Naive thymus-derived CD4-positive, alpha-beta T cell (primary cell): ENCODE data around the gene PTPRN2. TPM values are rescaled to one million over a fixed set of nuclear protein-coding genes. Genes with fewer than 3 reads are reported as not detected.
A peak's percentile ranks its signal among the peaks of the same experiment; 100 is the strongest.

Source experiments
- ATAC-seq: fragments of 150-1000 bp; cut with Tn5 transposase; 2 replicates; pipeline ENCODE4 v1.10.0; 2021; ENCODE audit warnings: mild to moderate bottlenecking, moderate library complexity
- CTCF ChIA-PET: fragments of 350-600 bp; sonication (Branson Sonifier 250); formaldehyde crosslinking; loops from one replicate; lab custom pipeline; 2021; ENCODE audit warnings: antibody characterized with exemption; lab: Charles Lee
- POLR2A ChIA-PET: fragments of 350-600 bp; sonication (Branson Sonifier 250); formaldehyde crosslinking; loops from one replicate; lab custom pipeline; 2021; ENCODE audit warnings: antibody characterized with exemption, inconsistent platforms; lab: Charles Lee
- DNase-seq, 9 donors: peaks; one replicate each; pipeline versions ENCODE4 v3.0.0 to v3.0.0-alpha.2; 2020 to 2022; ENCODE audit warnings: mixed read lengths in 1 of 9
- H3K27ac ChIP-seq: one replicate; pipeline ENCODE4 v1.7.0; 2013; ENCODE audit warnings: mild to moderate bottlenecking, low read depth, low read length, moderate library complexity
- H3K27me3 ChIP-seq, 2 donors: one replicate each; pipeline ENCODE4 v1.7.0; 2013; ENCODE audit warnings: low read length in 2 of 2, mild to moderate bottlenecking in 2 of 2, moderate library complexity in 2 of 2; ENCODE audit not compliant: control insufficient read depth in 2 of 2, insufficient read depth in 2 of 2
- H3K36me3 ChIP-seq, 3 experiments: 1 replicate in 2 of 3; 2 replicates in 1 of 3; pipeline ENCODE4 v1.7.0; 2013; ENCODE audit warnings: low read length in 3 of 3, mild to moderate bottlenecking in 3 of 3, moderate library complexity in 1 of 3; ENCODE audit not compliant: insufficient read depth in 3 of 3, control insufficient read depth in 2 of 3
- H3K4me1 ChIP-seq, 2 donors: one replicate each; pipeline ENCODE4 v1.7.0; 2013; ENCODE audit warnings: low read length in 2 of 2, mild to moderate bottlenecking in 2 of 2, moderate library complexity in 1 of 2; ENCODE audit not compliant: control insufficient read depth in 2 of 2, insufficient read depth in 2 of 2
- H3K4me3 ChIP-seq: 2 replicates; pipeline ENCODE4 v1.7.0; 2013; ENCODE audit warnings: mild to moderate bottlenecking, low read length
- H3K9me3 ChIP-seq, 3 experiments: 1 replicate in 2 of 3; 2 replicates in 1 of 3; pipeline ENCODE4 v1.7.0; 2013; ENCODE audit warnings: low read length in 3 of 3; ENCODE audit not compliant: control insufficient read depth in 2 of 3
- H3K27ac Mint-ChIP-seq, 9 donors: one replicate each; pipeline ENCODE4 v1.8.0; 2020 to 2022; ENCODE audit warnings: mixed read lengths in 9 of 9, mild to moderate bottlenecking in 8 of 9, moderate library complexity in 5 of 9, inconsistent platforms in 2 of 9
- H3K27me3 Mint-ChIP-seq, 5 donors: one replicate each; pipeline ENCODE4 v1.8.0; 2021 to 2022; ENCODE audit warnings: mixed read lengths in 5 of 5, mild to moderate bottlenecking in 1 of 5
- H3K36me3 Mint-ChIP-seq, 5 donors: one replicate each; pipeline ENCODE4 v1.8.0; 2020 to 2022; ENCODE audit warnings: mixed read lengths in 5 of 5, mild to moderate bottlenecking in 3 of 5, inconsistent platforms in 1 of 5
- H3K4me1 Mint-ChIP-seq, 7 donors: one replicate each; pipeline ENCODE4 v1.8.0; 2020 to 2022; ENCODE audit warnings: mixed read lengths in 7 of 7, mild to moderate bottlenecking in 3 of 7, inconsistent platforms in 1 of 7
- H3K4me3 Mint-ChIP-seq, 10 donors: one replicate each; pipeline ENCODE4 v1.8.0; 2020 to 2022; ENCODE audit warnings: mild to moderate bottlenecking in 10 of 10, mixed read lengths in 10 of 10, moderate library complexity in 6 of 10, inconsistent platforms in 2 of 10
- H3K9me3 Mint-ChIP-seq, 11 donors: one replicate each; pipeline ENCODE4 v1.8.0; 2020 to 2022; ENCODE audit warnings: mixed read lengths in 11 of 11, mild to moderate bottlenecking in 4 of 11, inconsistent platforms in 1 of 11, moderate library complexity in 1 of 11
- intact Hi-C, 2 donors: fragments of 100-400 bp; cut with micrococcal nuclease; formaldehyde crosslinking; loops; one replicate each; pipeline ENCODE4 v1.15.1; 2023
- polyA plus RNA-seq, 2 donors: library from polyadenylated mRNA; unstranded; fragments of 300-500 nt; fragmentation: Illumina TruSeq; gene quantifications; one replicate each; pipeline ENCODE4 v1.2.3, GENCODE V29; 2021
- total RNA-seq, 6 experiments: library from RNA in 5 of 6; stranded (reverse) in 5 of 6; gene quantifications; 1 replicate in 5 of 6; 2 replicates in 1 of 6; pipeline ENCODE4 v1.2.3 and lab custom pipeline; 2021 to 2026

PTPRN2 gene
- total and polyA plus RNA-seq, 7 experiments from 2014 or later: 0.58 to 2.3 (median 1.4) TPM

- no peak overlapping the region for H3K4me3 ChIP-seq
- intact Hi-C loops: no loop called here
- ATAC-seq: no peak
These were observed 772.5 kb downstream of the PTPRN2 start for GRCh38 chr7:157814931-157815705.

DNA sequence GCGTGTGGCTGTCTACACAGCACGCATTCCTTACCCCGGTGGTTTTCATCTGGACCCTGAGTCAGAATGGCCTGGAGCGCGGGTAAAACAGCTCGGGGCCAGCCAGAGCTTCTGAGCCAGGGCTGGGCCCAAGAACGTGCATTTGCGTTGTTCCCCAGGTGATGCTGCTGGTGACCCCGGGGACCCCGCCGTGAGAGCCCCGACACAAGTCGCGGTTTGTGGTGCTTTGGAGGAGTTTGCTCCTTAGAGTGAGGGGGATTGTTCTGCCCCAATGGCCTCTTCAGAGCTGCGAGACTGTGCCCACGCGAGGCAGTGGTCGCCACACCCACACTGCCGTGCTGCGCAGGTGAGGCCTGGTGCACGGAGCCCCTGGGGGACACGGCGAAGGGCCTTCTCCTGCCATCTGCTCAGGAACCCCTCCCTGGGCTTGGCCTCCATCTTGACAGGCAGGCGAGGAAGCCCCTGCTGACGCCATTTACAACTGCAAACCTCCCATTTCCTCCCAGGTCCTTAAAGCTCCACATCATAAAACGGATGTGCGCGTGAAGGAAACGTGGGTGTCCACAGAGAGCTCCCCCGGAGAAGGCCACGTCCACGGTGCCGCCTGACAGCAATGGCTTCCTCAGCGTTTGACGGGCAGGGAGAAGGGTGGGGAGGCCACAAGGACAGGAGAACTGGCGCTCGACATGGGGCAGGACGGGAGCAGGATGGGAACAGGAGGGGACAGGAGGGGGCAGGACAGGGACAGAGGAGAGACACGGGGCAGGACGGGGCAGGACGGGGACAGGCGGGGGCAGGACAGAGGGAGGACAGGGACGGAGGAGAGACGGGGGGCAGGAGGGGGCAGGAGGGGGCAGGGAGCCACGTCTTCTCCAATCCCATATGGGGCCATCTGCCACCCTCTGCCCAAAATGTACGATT lies 773.6 kb downstream of the PTPRN2 start:
- Histone ChIP-seq H3K27me3 (no peaks in the 10 kb centered on the region), H3K36me3 (no peaks in the 10 kb centered on the region), H3K4me1 (peaks cover 0 to 6% of the 10 kb centered on the region in 2 donors), H3K27ac (no peak overlapping the region), H3K9me3 (no peaks in the 10 kb centered on the region), H3K4me3 (no peak overlapping the region)
- no peak for ATAC-seq
- ChIA-PET POLR2A (no interaction called here), CTCF (no interaction called here)
- Mint-ChIP-seq H3K4me1 (peaks cover 0 to 13% (median 10%) of the 10 kb centered on the region in 7 donors), H3K4me3 (no peak overlapping the region), H3K36me3 (no peaks in the 10 kb centered on the region), H3K9me3 (peaks cover 0 to 5% (median 0%) of the 10 kb centered on the region in 11 donors), H3K27me3 (no peaks in the 10 kb centered on the region), H3K27ac (no peak overlapping the region)
- no peak for DNase-seq
- intact Hi-C loops: no loop called here

More at GRCh38 chr7:157814931-157815705, 772.5 kb downstream of the PTPRN2 start:
- ChIA-PET POLR2A (no interaction called here), CTCF (no interaction called here)
- Mint-ChIP-seq H3K4me1 (peaks cover 0 to 13% (median 10%) of the 10 kb centered on the region in 7 donors), H3K4me3 (no peak overlapping the region), H3K27me3 (no peaks in the 10 kb centered on the region), H3K27ac (no peak overlapping the region), H3K36me3 (no peaks in the 10 kb centered on the region), H3K9me3 (peaks cover 0 to 5% (median 0%) of the 10 kb centered on the region in 11 donors)
- Histone ChIP-seq H3K9me3 (no peaks in the 10 kb centered on the region), H3K36me3 (no peaks in the 10 kb centered on the region), H3K27ac (no peak overlapping the region), H3K27me3 (no peaks in the 10 kb centered on the region), H3K4me1 (peaks cover 0 to 6% of the 10 kb centered on the region in 2 donors)
- DNase-seq: no peak

- intact Hi-C loops: no loop called here
- POLR2A ChIA-PET: interaction anchor here (0.6 to 1.1 kb wide), 2 partner anchors 10 to 42 kb away, joined by 3 to 4 read pairs; no protein-coding TSS in a partner anchor
- Histone ChIP-seq H3K27ac (no peak overlapping the region), H3K36me3 (no peaks in the 10 kb centered on the region), H3K4me1 (peaks cover 0 to 1% of the 10 kb centered on the region in 2 donors), H3K27me3 (no peaks in the 10 kb centered on the region), H3K9me3 (no peaks in the 10 kb centered on the region), H3K4me3 (no peak overlapping the region)
- no peak for ATAC-seq
- peaks cover 0 to 9% (median 6%) of the 10 kb centered on the region in 7 donors for H3K4me1 Mint-ChIP-seq
- DNase-seq: no peak
- H3K27me3 Mint-ChIP-seq: no peaks in the 10 kb centered on the region
- H3K36me3 Mint-ChIP-seq: no peaks in the 10 kb centered on the region
- H3K9me3 Mint-ChIP-seq: peaks cover 0 to 7% (median 0%) of the 10 kb centered on the region in 11 donors
- peak overlapping the region in 1 of 9 donors; percentile 25 for H3K27ac Mint-ChIP-seq
- H3K4me3 Mint-ChIP-seq: no peak overlapping the region
- CTCF ChIA-PET: no interaction called here
These were observed 774.6 kb downstream of the PTPRN2 start for GRCh38 chr7:157813053-157813452.

DNA sequence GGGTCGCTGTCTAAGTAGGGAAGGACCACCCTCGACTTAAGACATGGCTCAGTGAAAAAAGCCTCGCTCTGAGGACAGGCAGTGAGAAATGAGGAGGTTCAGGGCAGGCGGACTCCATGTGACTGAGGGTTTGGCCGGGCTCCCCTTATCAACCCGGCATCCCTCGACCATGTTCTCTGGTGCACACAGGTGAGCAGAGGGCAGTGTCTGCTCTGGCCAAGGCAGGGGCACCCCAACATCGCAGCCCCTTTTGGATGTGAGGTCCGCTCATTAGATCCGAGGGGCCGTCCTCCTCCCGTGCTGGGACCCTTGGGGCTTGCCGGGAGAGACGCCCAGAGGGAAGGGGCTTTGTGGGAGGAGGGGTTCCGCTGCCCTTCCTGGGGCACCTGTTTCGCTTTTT lies 775.7 kb downstream of the PTPRN2 start:
- DNase-seq: no peak
- H3K9me3 Mint-ChIP-seq: peaks cover 0 to 4% (median 0%) of the 10 kb centered on the region in 11 donors
- intact Hi-C loops: no loop called here
- no peaks in the 10 kb centered on the region for H3K36me3 ChIP-seq
- ChIA-PET CTCF (no interaction called here), POLR2A (no interaction called here)
- peak overlapping the region in 1 of 9 donors; percentile 63 for H3K27ac Mint-ChIP-seq
- H3K36me3 Mint-ChIP-seq: no peaks in the 10 kb centered on the region
- H3K4me1 ChIP-seq: no peaks in the 10 kb centered on the region
- ATAC-seq: no peak
- H3K4me3 Mint-ChIP-seq: no peak overlapping the region
- no peak overlapping the region for H3K27ac ChIP-seq
- no peak overlapping the region for H3K4me3 ChIP-seq
- H3K9me3 ChIP-seq: no peaks in the 10 kb centered on the region
- no peaks in the 10 kb centered on the region for H3K27me3 Mint-ChIP-seq
- H3K4me1 Mint-ChIP-seq: peaks cover 0 to 3% (median 0%) of the 10 kb centered on the region in 7 donors
- no peaks in the 10 kb centered on the region for H3K27me3 ChIP-seq

GRCh38 chr7:157809863-157810851 lies 777.5 kb downstream of the PTPRN2 start:
- no peak overlapping the region for H3K27ac ChIP-seq
- no peaks in the 10 kb centered on the region for H3K4me1 ChIP-seq
- ATAC-seq: no peak
- H3K27me3 ChIP-seq: no peaks in the 10 kb centered on the region
- no peaks in the 10 kb centered on the region for H3K36me3 ChIP-seq
- no peak for DNase-seq
- no peak overlapping the region for H3K4me3 Mint-ChIP-seq
- peaks cover 0 to 4% (median 0%) of the 10 kb centered on the region in 11 donors for H3K9me3 Mint-ChIP-seq
- POLR2A ChIA-PET: no interaction called here
- H3K36me3 Mint-ChIP-seq: no peaks in the 10 kb centered on the region
- intact Hi-C loops: loop anchor here in 1 of 2 donors (10.0 kb wide), 1 partner anchor 45 kb away; no protein-coding TSS in a partner anchor
- H3K27me3 Mint-ChIP-seq: no peaks in the 10 kb centered on the region
- H3K27ac Mint-ChIP-seq: peak overlapping the region in 1 of 9 donors; percentile 62
- H3K4me3 ChIP-seq: no peak overlapping the region
- CTCF ChIA-PET: no interaction called here
- H3K9me3 ChIP-seq: no peaks in the 10 kb centered on the region
- H3K4me1 Mint-ChIP-seq: no peaks in the 10 kb centered on the region
